ENCODE data around the gene SEMA3C. TPM values are rescaled to one million over a fixed set of nuclear protein-coding genes. Genes with fewer than 3 reads are reported as not detected.
A peak's percentile ranks its signal among the peaks of the same experiment; 100 is the strongest.

The SEMA3C gene
- total RNA-seq, 2 donors from 2014 or later: 36.3 to 89.3 TPM

DNA sequence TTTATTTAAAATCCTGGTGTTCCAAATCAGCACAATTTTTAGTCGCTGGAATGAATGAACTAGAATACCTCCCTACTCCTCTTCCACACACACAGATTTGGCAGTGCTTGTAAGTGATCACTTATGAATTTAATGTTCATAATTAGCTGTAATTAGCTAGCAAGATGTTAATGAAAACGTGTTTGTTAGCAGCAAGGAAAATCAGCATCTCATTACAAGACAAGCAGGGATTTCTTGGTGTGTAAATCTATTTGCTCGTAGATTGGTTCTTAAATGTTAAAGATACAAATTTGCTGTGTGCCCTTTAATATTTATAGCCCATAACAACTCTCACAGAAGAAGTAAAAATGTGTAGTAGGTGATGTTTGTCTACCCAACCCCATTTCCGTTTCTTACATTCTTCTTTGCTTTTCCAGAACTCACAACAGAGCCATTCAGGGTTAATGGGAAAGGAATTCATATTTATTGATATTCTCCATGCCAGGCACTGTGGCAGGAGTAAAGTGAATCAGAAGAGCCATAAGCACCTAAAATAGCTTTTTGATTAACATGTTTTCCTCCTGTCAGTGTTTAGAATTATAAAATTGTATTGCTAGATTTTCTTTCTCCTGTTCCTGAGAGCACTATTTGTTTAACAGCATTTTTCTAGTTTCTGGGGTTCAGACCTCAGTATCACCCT, 49.6 kb downstream of the SEMA3C start:
- intact Hi-C loops (cut with DNase I): no loop called here
- no peak for DNase-seq (ENCODE audit: low spot score)

DNA sequence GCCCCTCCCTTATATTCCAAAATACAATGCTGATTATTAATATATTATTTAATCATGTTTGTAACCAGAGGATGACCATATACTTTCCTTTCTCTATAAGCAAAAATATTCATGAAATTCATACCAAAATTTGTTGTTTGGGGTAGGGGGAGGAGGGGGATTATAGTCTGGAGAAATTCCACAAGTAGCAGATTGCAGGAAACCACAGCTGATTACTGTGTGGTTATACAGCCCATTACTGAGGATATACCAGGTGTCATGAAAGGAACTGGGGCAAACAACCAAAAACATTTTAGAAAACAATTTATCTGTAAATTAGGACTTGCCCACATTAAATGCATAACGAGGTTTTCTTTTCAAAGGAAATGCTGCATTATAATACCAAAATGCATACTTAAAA, 50.3 kb downstream of the SEMA3C start:
- intact Hi-C loops (cut with DNase I): no loop called here
- no peak for DNase-seq (ENCODE audit: low spot score)

DNA sequence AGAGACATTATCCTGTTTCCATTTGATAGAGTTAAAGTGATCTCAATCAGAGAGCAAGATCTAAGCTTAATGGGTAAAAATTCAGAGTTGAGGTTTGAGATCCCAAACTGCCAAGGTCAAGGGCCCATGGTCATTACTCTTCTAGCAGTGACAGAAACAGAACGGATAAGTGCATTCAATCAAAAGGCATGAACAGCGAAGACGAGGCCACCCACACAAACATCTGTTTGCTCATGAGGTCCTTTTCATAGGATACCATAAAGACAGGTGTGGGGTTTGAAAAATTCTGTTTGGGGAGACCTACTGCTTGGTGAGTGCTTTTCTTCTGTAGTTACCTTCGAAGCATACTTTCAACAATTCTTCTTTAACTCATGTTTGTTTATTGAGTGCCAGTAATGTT, 58.3 kb downstream of the SEMA3C start:
- intact Hi-C loops (cut with DNase I): no loop called here
- no peak for DNase-seq (ENCODE audit: low spot score)

DNA sequence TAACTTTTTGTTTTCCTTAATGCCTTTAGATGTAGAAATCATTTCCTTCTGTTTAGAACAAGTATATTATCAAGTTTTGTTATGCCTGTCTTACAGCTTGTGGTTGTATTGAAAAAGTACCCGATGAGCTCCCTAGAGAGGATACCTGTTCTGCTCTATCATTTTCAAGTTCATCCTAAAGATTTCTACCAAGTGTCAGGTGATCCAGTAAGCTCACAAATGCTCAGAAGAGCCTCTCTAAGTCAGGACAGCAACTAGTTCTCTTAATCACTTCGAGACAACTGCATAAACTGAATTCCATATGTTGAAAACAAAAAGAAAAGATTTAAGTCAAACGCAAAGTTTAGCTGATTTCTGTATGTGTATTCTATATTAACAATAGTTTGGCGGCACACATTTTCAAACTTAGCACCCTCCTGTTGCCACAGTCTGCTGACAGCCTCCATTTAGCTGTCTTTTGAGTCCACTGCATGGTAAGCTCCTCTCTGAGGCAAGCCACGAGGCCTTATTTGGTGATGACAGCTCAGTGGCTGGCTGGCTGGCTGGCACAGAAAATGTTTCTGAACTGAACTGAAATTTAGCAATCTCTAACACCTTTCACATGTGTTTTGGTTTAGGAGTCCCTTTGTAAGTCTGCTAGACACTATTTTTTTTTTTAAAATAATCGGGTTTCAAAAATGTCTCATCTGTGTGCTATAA, 59.4 kb downstream of the SEMA3C start:
- peak; percentile 80 for DNase-seq (ENCODE audit: low spot score)
- intact Hi-C loops (cut with DNase I): no loop called here

DNA sequence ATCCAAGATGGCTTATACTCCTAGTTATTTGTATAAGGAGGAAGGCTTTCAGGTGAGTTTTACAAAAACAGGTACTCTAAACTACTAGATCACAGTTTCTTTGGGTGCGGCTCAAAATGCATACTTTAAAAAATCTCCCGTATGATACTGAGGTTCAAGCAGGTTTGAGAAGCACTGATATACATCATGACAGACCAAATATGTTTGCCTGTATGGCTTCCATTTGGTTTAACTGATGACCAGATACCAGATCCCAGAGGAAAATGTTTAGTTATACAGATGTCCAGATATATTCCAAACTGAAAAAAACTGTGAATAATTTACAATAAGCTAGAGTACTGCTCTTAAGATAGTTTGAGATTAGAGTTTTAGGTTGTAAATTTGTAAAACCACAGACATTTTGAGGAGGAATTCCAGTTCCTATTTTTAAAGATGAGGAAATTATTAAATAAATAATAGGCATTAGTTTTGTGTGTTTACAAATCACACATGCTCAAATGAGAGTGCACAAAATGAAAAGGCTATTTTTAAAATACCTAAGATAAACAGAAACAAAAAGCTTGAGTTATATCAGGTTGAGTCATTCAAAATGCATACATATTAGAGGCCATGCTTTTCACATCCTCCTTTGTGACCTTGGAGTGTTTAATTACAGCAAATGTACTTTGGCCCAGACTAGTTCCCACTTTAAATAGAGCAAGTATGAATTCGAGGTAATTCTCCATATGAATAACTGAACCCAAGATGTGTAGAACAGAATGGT, 60.5 kb downstream of the SEMA3C start:
- intact Hi-C loops (cut with DNase I): no loop called here
- no peak for DNase-seq (ENCODE audit: low spot score)

DNA sequence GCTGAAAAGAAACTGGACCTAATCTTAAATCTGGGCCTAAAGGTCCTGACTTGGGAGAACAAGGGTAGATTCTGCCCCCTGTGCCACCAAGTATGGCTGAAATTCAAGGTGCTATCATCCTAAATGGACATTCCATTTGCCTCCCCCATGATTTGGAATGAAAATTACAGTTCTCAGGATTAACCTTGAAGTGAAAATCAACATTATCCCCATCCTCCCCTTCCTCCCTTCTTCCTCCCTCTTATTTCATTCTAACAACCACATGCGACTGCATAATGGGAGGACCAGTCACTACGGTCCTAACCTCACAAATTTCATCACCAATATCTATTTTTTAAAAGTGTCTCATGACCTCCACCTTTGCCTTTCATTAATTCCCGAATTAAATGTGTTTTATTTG, 62.1 kb downstream of the SEMA3C start:
- intact Hi-C loops (cut with DNase I): no loop called here
- no peak for DNase-seq (ENCODE audit: low spot score)

DNA sequence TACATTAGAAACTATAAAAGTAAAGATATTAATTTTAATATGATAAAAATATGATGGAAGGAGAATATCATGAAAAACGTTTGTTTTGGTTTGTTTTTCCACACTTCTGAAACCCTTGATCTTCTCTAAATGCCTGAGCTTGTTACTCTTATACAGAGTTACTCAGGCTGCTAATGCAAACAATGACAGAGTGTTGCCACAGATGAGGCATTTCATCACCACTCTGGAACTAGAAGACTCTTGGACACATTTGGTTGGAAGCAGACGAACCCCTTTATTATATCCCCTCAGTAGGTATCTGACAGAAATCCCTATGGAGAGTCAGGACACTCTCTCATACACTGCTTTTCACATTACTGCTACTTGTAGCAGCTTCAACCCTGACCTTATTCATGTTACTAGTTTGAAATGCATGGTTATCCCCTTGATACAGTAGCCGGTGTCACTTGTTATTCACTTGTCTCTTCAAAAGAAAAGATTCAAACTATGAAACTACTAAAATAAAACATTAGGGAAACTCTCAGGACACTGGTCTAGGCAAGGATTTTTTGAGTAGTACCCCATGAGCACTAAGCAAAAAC, 66.9 kb downstream of the SEMA3C start:
- intact Hi-C loops (cut with DNase I): no loop called here

DNA sequence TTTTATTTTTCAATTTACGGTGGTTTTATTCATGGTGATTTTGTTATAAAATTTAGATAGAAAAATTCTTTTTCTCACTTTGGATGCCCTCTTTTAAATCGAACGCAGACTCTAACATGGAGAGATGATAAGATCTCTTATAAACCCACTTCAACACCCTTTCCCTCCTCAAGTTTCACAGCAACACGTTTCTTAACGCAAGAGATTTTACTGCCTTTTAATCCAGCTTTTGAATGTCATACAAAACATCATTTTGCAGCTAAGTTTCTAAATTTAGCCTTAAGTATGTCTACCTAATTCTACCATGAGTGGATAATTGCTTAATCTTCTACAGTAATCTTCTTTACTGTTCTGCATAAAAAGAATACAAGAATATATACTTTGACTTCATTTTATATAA, 70.0 kb downstream of the SEMA3C start:
- intact Hi-C loops (cut with DNase I): no loop called here
- DNase-seq (ENCODE audit: low spot score): no peak

More for the DNA sequence above, 66.9 kb downstream of the SEMA3C start:
- DNase-seq (ENCODE audit: low spot score): no peak

DNA sequence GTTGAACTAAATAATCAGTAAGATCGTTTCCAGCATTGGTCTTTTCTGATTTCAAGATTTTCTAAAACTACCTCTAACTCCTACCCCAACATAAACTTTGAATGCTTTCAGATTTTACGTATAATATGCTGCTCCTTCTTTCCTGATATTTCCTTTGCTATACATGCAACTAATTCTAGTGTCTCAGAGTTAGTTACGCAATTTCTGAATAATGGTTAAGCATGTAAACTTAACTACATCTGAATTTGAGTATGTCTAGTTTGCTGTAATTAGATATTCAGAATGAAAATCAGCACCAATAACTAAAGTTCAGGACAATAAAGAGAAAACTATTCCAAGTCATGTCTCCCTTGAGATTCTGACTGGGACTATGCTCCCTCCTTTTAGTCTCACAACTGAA, 71.0 kb downstream of the SEMA3C start:
- no peak for DNase-seq (ENCODE audit: low spot score)
- intact Hi-C loops (cut with DNase I): no loop called here

DNA sequence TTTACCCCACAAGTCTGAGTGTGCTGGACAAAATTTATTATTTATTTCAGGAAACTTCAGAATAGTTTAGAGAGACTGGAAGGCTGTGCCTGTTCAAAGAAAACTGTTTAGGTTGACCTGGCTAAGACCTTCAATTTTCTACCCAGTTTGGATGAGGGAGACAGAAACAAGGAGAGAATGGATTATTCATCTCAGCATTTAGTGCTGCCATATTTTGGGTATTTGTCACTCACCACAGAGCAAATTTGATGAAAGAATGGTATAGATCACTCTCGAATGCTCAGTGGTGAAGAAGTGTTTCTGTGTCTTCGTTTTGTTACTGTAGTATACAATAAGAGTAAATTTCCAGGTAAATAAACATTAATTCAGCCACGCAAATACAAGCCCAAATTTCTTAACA, 71.8 kb downstream of the SEMA3C start:
- DNase-seq (ENCODE audit: low spot score): no peak
- intact Hi-C loops (cut with DNase I): no loop called here

DNA sequence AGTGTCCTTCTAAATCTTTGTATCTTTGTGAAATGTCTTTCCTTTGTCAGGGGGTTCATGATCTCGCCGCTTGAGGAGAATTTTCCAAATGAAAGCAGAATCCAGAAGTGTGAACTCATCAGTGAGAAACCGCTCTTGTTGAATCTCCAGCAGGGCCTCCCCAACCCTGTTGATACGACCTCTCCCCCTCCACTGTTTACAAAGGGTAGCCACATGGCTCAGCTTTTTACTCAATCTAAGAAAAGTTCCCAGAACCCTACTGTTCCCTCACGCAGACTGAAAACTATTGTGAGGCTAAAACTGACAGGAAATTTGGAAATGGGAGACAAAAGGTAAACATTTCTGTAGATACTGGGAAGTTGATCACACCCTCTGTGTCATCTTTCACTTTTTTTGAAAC, 73.9 kb downstream of the SEMA3C start:
- intact Hi-C loops (cut with DNase I): no loop called here
- DNase-seq (ENCODE audit: low spot score): no peak

DNA sequence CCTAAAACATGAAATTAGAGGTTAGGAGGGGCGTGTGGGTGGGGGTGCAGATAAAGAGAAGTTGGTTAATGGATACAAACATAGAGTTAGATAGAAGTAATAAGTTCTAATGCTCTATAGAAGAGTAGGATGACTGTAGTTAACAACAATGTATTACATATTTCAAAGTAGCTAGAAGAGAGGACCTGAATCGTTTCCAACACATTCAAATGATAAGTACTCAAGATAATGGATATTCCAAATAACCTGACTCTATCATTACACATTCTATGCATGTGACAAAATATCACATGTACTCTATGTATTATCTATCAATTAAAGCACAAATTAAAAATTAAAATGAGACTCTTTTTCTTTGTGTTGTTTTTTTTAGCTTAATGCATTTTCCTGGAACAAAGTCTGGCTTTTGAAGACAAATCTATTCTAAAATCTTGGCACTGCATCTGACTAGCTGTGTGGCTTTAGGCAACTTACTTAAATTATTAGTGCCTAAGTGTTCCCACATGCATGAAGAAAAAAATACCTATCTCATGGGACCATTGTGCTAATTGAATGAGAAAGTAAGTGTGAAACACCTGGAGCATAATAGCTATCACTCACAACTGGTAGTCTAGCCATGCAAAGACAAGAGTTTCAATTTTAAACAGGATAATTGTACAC, 75.7 kb downstream of the SEMA3C start:
- intact Hi-C loops (cut with DNase I): no loop called here
- no peak for DNase-seq (ENCODE audit: low spot score)

DNA sequence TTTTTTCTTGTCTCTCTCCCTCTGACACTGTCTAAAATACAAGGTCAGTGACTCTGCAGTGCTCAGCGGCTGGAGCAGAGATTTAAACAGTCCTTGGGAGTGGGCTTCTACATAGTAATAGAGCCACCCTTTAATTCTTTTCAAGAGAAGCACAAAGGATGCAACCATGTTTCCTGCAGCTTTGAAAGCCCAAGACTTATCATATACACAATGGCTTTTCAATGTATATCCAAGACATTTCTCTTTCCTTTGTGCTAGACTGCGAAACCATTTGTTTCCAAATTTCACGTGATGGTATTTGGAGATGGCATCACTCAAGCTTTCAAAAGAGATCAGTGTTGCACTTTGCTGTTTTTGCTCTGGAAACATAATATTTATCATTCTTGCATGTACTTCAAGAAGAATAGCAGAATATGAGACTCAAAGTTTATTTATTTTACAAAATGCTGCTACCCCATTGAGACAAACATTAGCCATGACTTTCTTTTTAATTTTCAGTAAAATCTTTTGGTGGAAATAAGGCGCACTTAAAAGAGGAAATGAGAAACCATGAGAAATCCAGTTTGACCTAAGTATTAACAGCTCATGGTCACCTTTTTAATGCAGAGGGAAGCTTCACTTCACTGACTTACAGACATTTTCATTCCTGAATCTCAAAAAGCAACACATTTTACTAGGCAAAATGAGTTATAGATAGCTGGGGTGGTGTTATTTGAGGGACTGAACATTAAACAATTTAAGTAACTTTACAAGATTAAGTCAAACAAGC, 76.6 kb downstream of the SEMA3C start:
- intact Hi-C loops (cut with DNase I): no loop called here
- no peak for DNase-seq (ENCODE audit: low spot score)

DNA sequence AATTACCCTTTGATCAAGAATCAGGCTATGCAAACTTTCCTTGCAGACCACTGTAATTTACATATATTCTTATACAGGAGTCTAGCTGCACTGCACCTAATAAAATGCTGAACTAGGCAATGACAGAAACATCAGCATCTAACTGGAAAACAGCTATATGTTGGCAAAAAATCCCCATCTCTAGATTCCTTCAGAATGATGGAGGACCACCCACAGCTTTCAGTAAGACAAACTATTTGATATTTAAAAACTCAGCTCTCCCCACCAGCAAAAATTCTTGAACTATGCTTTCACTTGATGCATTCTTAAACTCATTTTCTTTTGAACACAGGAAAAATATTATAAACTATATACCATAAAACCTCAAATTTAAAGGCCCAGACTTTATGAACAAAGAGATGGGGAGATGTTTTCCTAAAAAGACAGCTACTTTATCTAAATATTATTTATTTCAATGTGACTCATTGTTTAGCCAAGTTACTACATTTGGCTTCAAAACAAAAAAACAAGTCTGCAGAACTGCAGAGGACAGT, 77.4 kb downstream of the SEMA3C start:
- intact Hi-C loops (cut with DNase I): no loop called here
- DNase-seq (ENCODE audit: low spot score): no peak

DNA sequence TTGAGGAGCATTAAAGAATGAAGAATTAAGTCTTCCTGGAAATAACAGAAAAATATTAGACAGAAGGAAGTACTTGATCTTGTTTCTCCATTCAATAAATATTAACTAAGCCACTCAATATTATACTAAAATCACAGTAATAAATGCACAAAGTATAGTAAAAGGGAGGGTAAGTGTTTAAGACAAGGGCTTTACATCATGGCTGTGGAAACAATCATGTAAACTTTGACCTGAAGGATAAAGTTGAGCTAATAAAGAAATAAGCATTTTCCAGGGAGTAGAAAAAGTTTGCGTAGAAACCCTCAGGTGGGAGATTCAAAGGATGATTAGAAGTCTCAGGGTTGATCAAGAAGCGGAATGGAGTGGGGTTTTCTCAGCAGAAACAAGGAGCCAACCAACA, 78.2 kb downstream of the SEMA3C start:
- no peak for DNase-seq (ENCODE audit: low spot score)
- intact Hi-C loops (cut with DNase I): no loop called here

DNA sequence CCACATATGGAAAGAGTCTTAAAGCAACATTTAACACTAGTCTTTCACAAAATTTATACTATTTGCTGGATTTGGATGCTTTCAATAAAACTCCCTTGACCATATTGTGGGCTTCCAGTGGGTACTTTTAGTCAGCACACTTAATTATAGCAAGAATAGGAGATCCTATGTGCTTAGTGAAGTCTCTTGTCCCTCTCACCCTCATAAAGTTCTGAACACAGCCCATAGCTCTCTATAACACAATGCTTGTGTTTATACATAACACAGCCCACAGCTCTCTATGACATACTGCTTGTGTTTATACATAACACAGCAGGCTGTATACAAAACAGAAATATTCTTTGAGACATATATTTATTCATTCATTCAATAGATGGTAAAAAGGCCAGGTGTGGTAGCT, 79.0 kb downstream of the SEMA3C start:
- DNase-seq (ENCODE audit: low spot score): no peak
- intact Hi-C loops (cut with DNase I): no loop called here

DNA sequence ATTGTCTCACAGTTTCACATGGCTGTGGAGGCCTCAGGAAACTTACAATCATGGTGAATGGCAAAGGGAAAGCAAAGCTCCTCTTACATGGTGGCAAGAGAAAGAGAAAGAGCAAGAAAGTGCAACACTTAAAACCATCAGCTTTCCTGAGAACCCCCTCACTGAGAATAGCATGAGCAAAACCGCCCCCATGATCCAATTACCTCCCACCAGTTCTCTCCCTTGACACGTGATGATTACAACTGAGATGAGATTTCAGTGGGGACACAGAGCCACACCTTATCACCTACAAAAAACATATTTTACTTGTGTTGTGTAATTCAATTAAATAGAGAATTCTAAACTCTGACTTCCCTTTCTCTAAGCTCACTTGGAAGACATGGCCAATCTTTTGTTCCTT, 80.2 kb downstream of the SEMA3C start:
- no peak for DNase-seq (ENCODE audit: low spot score)
- intact Hi-C loops (cut with DNase I): no loop called here

DNA sequence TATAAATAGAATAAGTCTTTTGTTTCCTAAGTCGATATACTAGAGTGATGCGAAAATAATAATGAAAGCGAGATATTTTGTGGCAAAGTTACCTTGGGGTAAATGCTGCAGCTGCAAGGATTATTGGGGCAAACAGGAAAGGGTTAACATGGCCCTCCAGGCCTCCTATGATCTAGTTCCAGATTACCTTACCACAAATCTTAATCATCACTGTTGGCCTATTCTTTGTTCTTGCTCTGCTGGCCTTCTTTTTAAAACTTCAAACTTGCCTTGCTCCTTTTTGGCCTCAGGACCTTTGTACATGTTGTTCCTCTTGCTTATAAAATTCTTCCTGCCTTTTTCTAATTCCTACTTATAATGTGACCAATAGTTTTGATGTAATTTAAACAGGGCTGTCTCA, 81.5 kb downstream of the SEMA3C start:
- intact Hi-C loops (cut with DNase I): no loop called here
- DNase-seq (ENCODE audit: low spot score): no peak

DNA sequence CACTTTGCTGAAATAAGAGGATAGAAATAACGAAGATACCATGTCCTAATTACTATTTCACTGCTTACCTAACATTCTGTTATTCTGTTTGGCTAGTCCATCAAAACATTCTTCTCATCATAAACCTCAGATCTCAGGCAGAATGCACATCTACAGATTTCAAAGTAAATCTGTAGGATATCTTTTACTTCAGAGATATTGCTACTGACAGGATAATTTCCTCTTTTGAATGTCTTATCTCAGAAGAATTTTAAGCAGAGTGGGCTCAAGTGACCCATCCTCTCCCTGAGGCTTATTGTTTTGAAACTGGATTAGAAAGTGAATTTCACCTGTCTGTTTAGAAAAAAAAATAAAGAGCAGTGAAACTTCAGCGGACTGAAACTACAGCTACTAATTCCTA, 83.6 kb downstream of the SEMA3C start:
- DNase-seq (ENCODE audit: low spot score): no peak
- intact Hi-C loops (cut with DNase I): no loop called here

Measured in posterior vena cava (tissue), 2 donors.